ENCODE results near the gene DCDC1.
A peak's percentile ranks its signal among the peaks of the same experiment; 100 is the strongest.

DCDC1 gene

DNA sequence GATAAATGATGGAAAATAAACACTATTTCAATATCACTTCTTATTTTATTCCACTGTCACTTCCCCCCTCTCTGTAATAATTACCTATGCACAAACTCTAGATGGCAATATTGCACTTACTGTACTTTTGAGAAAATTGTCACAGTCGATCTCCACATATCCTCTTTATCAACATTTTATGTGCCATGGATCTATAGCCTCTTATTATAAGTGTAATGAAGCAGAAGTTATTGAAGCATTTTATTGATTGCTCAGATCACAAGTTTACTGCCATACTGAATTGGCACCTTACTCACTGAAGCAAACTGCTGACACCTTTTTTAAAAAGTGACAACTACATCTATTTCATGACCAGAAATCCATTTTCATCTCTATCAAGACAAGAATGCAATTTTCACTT, 133.4 kb downstream of the DCDC1 start:
- TF ChIP-seq, protein P1, sequence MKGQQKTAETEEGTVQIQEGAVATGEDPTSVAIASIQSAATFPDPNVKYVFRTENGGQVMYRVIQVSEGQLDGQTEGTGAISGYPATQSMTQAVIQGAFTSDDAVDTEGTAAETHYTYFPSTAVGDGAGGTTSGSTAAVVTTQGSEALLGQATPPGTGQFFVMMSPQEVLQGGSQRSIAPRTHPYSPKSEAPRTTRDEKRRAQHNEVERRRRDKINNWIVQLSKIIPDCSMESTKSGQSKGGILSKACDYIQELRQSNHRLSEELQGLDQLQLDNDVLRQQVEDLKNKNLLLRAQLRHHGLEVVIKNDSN (IDR thresholded peaks at IDR 0.05), result no peak
- TF ChIP-seq TAF1 (IDR thresholded peaks at IDR 0.05; ENCODE audit: low read depth) (no peak), RAD21 (IDR thresholded peaks at IDR 0.05; ENCODE audit: low read depth) (peak; percentile 48; the same call in 1 of the 2 replicates)

DNA sequence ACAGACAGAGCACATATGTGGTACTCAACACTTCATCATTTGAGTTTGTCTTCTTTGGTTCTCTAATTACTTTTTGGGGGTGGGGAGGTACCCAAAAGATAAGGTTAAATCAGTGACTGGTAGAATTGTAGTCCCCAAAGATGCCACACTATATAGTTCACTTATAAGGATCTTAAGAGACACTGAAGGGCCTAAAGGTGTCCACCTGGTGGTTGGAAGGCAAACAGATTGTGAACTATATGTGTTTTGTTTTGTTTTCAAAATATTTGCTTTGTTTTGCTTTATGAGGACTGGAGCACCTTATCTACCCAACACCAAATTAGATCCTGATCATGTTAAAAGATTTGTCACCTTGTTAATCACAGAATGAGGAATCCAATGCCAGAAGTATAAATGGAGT, 136.1 kb downstream of the DCDC1 start:
- TF ChIP-seq CEBPB (IDR thresholded peaks at IDR 0.05) (no peak), RAD21 (IDR thresholded peaks at IDR 0.05; ENCODE audit: low read depth) (peak; percentile 30), EGR1 (IDR thresholded peaks at IDR 0.05) (no peak), TEAD4 (IDR thresholded peaks at IDR 0.05) (no peak)

DNA sequence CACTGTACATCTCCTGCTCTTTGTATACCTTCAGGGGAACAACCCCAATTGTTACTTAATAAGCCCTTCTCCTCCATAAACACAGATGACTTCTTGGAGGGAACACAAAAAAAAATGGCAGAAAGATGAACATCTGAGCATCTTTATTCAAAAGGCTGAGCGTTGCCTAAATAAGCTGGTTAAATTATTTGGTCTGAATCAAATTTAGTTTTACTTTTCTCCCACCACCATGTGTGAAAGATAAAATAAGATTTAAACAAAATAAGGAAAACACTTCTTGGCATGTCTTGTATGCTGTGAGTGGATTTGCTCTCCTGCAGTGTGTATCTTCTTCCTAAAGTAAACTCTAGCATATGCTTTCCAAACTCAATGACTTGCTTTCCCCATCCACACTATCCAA, 137.9 kb downstream of the DCDC1 start:
- no peak for TF ChIP-seq FOXM1 (IDR thresholded peaks at IDR 0.05; ENCODE audit: borderline replicate concordance, low read depth)
- TF ChIP-seq TEAD4 (IDR thresholded peaks at IDR 0.05), result no peak
- TF ChIP-seq, protein P2, sequence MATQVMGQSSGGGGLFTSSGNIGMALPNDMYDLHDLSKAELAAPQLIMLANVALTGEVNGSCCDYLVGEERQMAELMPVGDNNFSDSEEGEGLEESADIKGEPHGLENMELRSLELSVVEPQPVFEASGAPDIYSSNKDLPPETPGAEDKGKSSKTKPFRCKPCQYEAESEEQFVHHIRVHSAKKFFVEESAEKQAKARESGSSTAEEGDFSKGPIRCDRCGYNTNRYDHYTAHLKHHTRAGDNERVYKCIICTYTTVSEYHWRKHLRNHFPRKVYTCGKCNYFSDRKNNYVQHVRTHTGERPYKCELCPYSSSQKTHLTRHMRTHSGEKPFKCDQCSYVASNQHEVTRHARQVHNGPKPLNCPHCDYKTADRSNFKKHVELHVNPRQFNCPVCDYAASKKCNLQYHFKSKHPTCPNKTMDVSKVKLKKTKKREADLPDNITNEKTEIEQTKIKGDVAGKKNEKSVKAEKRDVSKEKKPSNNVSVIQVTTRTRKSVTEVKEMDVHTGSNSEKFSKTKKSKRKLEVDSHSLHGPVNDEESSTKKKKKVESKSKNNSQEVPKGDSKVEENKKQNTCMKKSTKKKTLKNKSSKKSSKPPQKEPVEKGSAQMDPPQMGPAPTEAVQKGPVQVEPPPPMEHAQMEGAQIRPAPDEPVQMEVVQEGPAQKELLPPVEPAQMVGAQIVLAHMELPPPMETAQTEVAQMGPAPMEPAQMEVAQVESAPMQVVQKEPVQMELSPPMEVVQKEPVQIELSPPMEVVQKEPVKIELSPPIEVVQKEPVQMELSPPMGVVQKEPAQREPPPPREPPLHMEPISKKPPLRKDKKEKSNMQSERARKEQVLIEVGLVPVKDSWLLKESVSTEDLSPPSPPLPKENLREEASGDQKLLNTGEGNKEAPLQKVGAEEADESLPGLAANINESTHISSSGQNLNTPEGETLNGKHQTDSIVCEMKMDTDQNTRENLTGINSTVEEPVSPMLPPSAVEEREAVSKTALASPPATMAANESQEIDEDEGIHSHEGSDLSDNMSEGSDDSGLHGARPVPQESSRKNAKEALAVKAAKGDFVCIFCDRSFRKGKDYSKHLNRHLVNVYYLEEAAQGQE (IDR thresholded peaks at IDR 0.05; ENCODE audit: low read depth), result no peak
- no peak for TF ChIP-seq RAD21 (IDR thresholded peaks at IDR 0.05; ENCODE audit: low read depth)

DNA sequence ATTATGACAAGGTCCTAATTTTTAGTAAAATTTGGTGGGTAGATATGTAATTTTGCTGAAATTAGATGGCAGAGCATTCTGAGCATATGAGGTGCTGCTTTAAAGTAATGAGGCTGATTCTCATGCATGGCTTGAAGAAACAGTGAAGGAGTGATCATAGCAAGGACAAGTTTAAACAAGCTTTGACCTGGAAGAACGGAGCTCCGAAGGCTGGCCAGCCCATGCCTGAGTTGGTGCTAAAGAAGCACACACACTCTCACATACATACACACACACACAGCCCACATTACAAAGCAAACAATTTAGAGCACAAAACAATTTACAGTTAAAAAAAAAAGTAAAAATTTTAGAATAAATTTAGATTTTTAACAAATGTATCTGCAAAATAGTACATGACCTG, 150.7 kb downstream of the DCDC1 start:
- TF ChIP-seq YY1 (IDR thresholded peaks at IDR 0.05; ENCODE audit: low read depth), result no peak
- TF ChIP-seq FOXM1 (IDR thresholded peaks at IDR 0.05; ENCODE audit: borderline replicate concordance, low read depth), result no peak

DNA sequence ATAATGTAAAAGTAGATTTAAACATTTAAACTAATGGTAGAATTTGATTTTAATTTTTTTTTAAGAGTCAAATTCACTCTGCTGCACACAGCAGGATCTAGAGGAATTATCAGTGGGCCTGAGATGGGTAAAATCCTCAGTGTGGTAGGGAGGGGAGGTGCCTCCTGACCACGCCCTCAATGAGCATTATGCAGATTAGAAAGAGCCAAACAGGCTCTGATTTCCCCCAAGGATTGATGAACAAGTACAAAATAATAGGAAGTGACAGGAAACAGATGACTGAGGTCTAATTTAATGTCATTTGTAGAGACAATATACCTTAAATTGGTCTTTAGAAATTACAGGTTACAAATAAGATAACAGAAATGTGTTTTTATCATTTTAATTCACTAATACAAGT, 155.2 kb downstream of the DCDC1 start:
- TF ChIP-seq, protein P2 (IDR thresholded peaks at IDR 0.05; ENCODE audit: low read depth), result no peak
- no peak for TF ChIP-seq TCF12 (IDR thresholded peaks at IDR 0.05; ENCODE audit: low read depth)
- TF ChIP-seq, protein P3, sequence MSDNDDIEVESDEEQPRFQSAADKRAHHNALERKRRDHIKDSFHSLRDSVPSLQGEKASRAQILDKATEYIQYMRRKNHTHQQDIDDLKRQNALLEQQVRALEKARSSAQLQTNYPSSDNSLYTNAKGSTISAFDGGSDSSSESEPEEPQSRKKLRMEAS (IDR thresholded peaks at IDR 0.05), result no peak
- TF ChIP-seq TAF1 (IDR thresholded peaks at IDR 0.05; ENCODE audit: low read depth), result no peak
- no peak for TF ChIP-seq EGR1 (IDR thresholded peaks at IDR 0.05)
- no peak for TF ChIP-seq RAD21 (IDR thresholded peaks at IDR 0.05; ENCODE audit: low read depth)
- TF ChIP-seq CREB1 (IDR thresholded peaks at IDR 0.05; ENCODE audit: low read depth), result no peak
- TF ChIP-seq TEAD4 (IDR thresholded peaks at IDR 0.05), result no peak
- TF ChIP-seq, protein P1 (IDR thresholded peaks at IDR 0.05), result no peak
- no peak for TF ChIP-seq EP300 (IDR thresholded peaks at IDR 0.05; ENCODE audit: borderline replicate concordance)
- TF ChIP-seq YY1 (IDR thresholded peaks at IDR 0.05; ENCODE audit: low read depth), result no peak
- no peak for TF ChIP-seq FOXM1 (IDR thresholded peaks at IDR 0.05; ENCODE audit: borderline replicate concordance, low read depth)
- no peak for TF ChIP-seq ZBTB7A (IDR thresholded peaks at IDR 0.05; ENCODE audit: low read depth)

DNA sequence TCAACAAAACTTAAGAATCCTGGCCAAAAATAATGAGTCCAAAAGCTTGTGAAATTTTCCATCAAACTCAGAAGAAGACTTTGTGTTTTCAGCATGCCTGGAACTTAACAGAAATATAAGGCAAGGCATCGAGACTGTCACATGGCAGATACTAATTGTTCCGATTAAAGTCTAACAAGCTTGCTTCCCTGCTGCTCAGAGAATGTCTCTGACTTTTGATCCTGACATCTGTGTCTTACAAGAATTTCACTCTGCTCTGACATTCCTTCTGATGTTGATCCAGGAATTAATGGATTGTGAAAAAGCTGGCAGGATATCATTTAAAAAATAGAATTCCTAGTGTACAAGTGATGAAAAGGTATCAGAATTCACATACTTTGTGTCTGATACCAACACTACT, 170.2 kb downstream of the DCDC1 start:
- peak; percentile 59 for TF ChIP-seq NFIC (IDR thresholded peaks at IDR 0.05)
- 0 out of 2 replicates have a peak, but pooled peaks have one; percentile 29 for TF ChIP-seq TCF12 (IDR thresholded peaks at IDR 0.05; ENCODE audit: low read depth)
- TF ChIP-seq EGR1 (IDR thresholded peaks at IDR 0.05), result no peak
- peak; percentile 64 for TF ChIP-seq TEAD4 (IDR thresholded peaks at IDR 0.05)
- TF ChIP-seq CEBPB (IDR thresholded peaks at IDR 0.05), result no peak

DNA sequence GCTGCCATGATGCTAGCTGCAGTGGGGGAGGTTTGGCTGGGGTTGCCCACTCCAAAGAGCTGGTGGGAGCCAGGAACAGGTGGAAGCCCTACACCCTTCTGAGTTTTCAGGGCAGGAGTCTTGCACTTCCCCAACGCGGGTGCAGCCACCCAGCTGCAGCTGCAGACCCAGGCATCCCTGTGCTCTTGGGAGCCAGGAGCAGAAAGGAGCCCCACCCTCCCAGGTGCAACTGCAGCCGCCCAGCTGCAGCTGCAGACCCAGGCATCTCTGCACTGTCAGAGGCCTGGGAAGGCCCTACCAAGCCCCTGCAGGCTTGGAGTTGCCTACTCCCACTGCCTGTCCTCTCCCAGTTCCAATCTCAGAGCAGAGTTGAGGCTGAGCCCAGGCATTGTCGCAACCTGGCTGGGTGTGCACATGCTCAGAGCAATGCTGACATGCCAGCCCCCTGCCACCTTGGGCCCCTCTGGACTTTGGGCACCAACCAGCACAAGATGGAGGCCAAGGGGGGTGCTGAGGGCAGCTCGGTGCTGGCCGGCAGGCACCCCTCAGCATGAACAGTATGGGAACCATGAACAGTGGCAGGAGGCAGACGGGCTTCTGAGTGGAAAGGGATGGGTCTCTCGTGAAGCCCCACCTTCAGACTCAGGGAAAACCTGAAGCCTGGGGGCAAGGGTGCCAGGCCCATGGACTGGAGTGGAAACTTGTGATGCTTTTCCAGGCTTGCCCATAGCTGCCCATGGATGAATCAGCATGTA, 195.4 kb downstream of the DCDC1 start:
- no peak for TF ChIP-seq FOXM1 (IDR thresholded peaks at IDR 0.05; ENCODE audit: borderline replicate concordance, low read depth)
- no peak for TF ChIP-seq EGR1 (IDR thresholded peaks at IDR 0.05)
- no peak for TF ChIP-seq NFIC (IDR thresholded peaks at IDR 0.05)
- TF ChIP-seq ZBTB7A (IDR thresholded peaks at IDR 0.05; ENCODE audit: low read depth), result no peak
- TF ChIP-seq TEAD4 (IDR thresholded peaks at IDR 0.05), result no peak
- no peak for TF ChIP-seq CEBPB (IDR thresholded peaks at IDR 0.05)
- TF ChIP-seq, protein P3 (IDR thresholded peaks at IDR 0.05), result no peak

Measured in Ishikawa (cell line).